Nephron (organoid): Measurements from ENCODE around the gene TTLL3.

Source experiments
- H3K27ac Mint-ChIP-seq, 3 experiments: 2 replicates each; pipeline ENCODE4 v1.8.0; 2020; ENCODE audit warnings: mixed read lengths in 3 of 3, mild to moderate bottlenecking in 2 of 3, moderate library complexity in 1 of 3
- H3K27me3 Mint-ChIP-seq: 2 replicates; pipeline ENCODE4 v1.8.0; 2021; ENCODE audit warnings: low read depth, mild to moderate bottlenecking, moderate library complexity, mixed read lengths
- H3K36me3 Mint-ChIP-seq: 2 replicates; pipeline ENCODE4 v1.8.0; 2020; ENCODE audit warnings: low read depth, mixed read lengths
- H3K4me1 Mint-ChIP-seq: 2 replicates; pipeline ENCODE4 v1.8.0; 2020; ENCODE audit warnings: mixed read lengths
- H3K4me3 Mint-ChIP-seq, 3 experiments: 2 replicates each; pipeline ENCODE4 v1.8.0; 2020; ENCODE audit warnings: mild to moderate bottlenecking in 3 of 3, mixed read lengths in 3 of 3, moderate library complexity in 2 of 3
- H3K9me3 Mint-ChIP-seq: 2 replicates; pipeline ENCODE4 v1.8.0; 2020; ENCODE audit warnings: mixed read lengths
- TF ChIP-seq, protein P1 (sequence below), 3 experiments: fragments of 200-600 bp; sonication (generic); IDR thresholded peaks; one replicate each; pipeline ENCODE4 v1.5.0; 2021; ENCODE audit warnings: antibody characterized with exemption in 3 of 3; ENCODE audit not compliant: unreplicated experiment in 3 of 3

Gene TTLL3

DNA sequence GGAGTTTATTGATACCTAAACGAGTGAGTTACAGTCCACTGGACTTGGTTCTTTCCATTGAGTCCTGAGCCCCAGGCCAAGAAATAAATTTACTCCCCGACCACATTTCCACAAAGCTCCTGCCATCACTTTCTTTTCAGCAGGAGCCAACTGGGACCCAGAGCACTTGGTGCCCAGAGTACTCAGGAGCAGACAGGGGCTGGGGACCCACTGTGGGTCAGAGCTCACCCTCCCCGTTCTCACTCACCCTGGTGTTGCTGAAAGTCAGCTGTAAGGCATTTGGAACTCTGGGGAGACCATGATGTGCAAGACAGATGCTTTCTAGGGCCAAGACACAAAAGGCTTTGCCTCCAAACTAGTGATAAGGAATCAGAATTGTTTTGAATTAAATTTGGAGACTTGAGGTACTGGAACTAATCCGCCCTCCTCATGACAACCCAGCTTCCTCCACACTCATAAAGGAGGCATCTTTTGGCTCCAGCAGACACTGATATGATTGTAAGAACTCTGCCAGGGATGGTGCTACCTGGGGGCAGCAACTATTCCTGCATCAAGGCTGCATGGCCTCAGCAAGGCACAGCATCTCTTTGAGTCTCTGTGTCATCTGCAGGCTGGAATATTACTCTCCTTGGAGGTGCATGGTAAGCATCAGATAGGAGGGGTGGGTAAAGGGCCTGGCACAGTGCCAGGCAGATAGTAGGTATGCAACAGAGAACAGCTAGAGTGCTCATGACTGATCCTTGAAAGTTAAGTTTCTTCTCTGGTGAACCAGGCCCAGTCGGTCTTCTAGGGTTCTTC is 33.0 kb upstream of the TTLL3 start:
- Mint-ChIP-seq H3K36me3 (peaks cover 18% of the 10 kb centered on the region), H3K4me1 (peaks cover 48% of the 10 kb centered on the region), H3K27ac (peak overlapping the region in 1 of 3 experiments; percentile 85), H3K27me3 (no peaks in the 10 kb centered on the region), H3K4me3 (no peak overlapping the region), H3K9me3 (no peaks in the 10 kb centered on the region)
- TF ChIP-seq, protein P1, sequence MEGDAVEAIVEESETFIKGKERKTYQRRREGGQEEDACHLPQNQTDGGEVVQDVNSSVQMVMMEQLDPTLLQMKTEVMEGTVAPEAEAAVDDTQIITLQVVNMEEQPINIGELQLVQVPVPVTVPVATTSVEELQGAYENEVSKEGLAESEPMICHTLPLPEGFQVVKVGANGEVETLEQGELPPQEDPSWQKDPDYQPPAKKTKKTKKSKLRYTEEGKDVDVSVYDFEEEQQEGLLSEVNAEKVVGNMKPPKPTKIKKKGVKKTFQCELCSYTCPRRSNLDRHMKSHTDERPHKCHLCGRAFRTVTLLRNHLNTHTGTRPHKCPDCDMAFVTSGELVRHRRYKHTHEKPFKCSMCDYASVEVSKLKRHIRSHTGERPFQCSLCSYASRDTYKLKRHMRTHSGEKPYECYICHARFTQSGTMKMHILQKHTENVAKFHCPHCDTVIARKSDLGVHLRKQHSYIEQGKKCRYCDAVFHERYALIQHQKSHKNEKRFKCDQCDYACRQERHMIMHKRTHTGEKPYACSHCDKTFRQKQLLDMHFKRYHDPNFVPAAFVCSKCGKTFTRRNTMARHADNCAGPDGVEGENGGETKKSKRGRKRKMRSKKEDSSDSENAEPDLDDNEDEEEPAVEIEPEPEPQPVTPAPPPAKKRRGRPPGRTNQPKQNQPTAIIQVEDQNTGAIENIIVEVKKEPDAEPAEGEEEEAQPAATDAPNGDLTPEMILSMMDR (IDR thresholded peaks at IDR 0.05; ENCODE audit: unreplicated experiment in 3 of 3) = no peak

DNA sequence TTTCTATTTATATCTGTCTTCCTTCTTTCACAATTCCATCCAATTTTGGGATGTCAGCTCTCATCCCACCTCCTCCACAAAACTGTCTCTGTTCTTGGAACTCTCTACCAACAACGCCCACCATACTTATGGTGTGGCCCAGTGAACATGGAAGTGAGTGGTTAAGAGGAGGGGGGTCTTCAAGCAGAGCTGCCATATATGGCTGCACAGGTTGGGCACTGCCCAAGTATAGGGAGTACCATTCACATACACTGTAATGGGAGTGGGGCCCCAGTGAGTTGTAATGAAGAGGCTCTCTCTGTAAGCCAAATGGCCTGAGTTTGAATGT is 32.4 kb upstream of the TTLL3 start:
- no peaks in the 10 kb centered on the region for H3K9me3 Mint-ChIP-seq
- H3K4me1 Mint-ChIP-seq = peaks cover 43% of the 10 kb centered on the region
- H3K27me3 Mint-ChIP-seq = no peaks in the 10 kb centered on the region
- H3K27ac Mint-ChIP-seq = peak overlapping the region in 2 of 3 experiments; percentile 12 to 85
- no peak overlapping the region for H3K4me3 Mint-ChIP-seq
- peaks cover 22% of the 10 kb centered on the region for H3K36me3 Mint-ChIP-seq
- TF ChIP-seq, protein P1 (IDR thresholded peaks at IDR 0.05; ENCODE audit: unreplicated experiment in 3 of 3) = no peak

DNA sequence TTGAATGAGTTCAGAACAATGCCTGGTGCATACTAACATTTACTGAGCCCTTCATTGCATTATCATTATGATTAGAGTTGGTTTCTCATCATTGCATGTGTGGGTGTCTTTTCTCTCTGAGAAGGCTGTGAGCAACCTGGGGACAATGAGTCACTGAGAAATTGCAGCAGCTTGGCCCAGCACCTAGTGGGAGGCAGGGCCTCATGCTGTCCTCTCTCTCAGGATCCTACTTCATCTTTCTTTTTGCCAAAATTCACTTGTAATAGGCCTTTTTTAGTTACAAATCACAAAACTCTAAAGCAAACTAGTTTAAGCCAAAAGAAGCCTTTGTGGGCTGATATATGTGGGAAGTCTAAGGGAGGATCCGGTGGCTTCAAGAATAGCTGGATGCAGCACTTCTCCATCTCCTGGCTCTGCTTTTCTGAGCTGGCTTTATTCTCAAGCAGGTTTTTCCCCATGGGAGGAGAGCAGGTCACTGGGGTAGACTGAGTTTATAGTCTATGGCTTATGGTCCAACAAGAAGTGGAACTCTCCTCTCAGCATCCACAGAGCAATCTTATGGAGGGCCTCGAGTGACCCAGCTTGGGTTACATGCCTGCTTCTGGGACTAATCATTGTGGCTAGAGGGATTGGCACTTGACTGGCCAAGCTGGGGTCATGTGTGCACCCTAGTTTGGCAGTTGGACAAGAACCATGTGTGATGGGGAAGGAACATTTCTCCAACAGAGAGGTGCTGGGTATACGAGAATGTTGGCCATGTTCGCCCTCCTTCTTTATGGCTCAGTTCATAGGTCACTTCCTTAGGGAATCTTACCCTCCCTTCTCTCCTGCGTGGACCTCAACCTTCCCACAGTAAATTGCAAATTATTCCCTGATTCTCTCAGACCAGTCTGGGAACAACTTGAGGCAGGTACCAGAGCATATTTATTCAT is 31.7 kb upstream of the TTLL3 start:
- peaks cover 27% of the 10 kb centered on the region for H3K36me3 Mint-ChIP-seq
- H3K4me3 Mint-ChIP-seq = no peak overlapping the region
- H3K4me1 Mint-ChIP-seq = peaks cover 41% of the 10 kb centered on the region
- peak overlapping the region; percentile 28 to 93 (median 85) for H3K27ac Mint-ChIP-seq
- H3K27me3 Mint-ChIP-seq = no peaks in the 10 kb centered on the region
- H3K9me3 Mint-ChIP-seq = no peaks in the 10 kb centered on the region
- TF ChIP-seq, protein P1 (IDR thresholded peaks at IDR 0.05; ENCODE audit: unreplicated experiment in 3 of 3) = no peak

DNA sequence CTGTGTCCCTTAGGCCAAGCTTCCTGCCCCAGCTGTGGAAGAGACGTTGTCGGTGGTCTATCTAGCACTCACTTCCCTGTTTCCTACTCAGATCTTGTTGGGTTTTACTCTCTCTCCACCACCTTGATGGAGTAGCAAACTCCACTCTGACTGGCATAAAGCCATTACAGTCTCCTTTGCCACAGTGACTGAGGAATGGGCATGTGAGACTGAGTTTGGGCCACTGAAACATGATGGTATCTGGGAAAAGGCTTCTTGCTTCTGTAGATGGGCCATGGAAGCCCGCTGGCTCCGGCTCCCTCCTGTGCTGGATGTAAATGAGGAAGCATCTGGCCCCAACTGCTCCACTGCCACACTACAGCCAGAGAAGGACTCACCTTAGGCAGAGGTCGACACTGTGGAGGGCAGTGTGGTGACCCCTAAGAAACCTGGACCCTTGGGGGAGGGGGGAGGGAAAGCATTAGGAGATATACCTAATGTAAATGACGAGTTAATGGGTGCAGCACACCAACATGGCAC is 30.9 kb upstream of the TTLL3 start:
- TF ChIP-seq, protein P1 (IDR thresholded peaks at IDR 0.05; ENCODE audit: unreplicated experiment in 3 of 3) = no peak
- Mint-ChIP-seq H3K27ac (peak overlapping the region; percentile 28 to 93 (median 85)), H3K4me3 (no peak overlapping the region), H3K36me3 (peaks cover 30% of the 10 kb centered on the region), H3K9me3 (no peaks in the 10 kb centered on the region), H3K4me1 (peaks cover 41% of the 10 kb centered on the region), H3K27me3 (no peaks in the 10 kb centered on the region)

DNA sequence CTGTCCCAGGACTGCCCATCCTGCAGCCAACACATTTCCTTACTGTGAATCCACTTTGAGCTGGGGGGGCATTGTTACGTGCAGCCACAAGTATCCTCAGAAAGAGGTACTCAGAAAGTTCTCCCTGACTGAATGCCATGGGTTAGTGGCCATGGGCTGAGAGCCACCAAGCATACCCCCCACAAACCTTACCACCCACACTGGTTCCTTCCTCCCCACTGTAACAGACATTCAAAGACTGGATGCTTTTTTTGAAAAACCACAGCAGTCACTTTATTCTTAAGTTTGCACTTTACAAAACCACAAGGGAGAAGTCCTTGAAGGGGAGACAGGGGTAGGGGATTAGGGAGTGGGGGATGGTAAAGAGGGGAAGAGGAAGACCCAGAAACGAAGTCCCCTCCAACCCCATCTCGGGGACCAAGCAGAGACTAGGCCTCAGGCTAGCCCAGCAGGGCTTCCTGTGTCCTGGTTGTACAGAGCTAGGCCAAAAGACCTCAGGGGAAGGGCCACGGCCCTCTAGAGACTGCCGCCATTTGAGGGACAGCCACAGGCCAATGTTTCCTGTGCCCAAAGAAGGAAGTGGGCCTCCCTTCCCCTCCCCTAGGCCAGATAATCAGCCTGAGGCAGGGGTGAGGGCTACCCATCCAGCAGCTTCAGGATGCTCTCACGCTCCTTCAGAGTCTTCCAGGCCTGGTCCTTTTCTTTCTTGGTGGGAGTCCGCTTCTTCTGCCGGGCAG is 30.2 kb upstream of the TTLL3 start:
- Mint-ChIP-seq H3K9me3 (no peaks in the 10 kb centered on the region), H3K27me3 (no peaks in the 10 kb centered on the region), H3K36me3 (peaks cover 34% of the 10 kb centered on the region), H3K27ac (peak overlapping the region; percentile 61 to 85 (median 81)), H3K4me3 (no peak overlapping the region), H3K4me1 (peaks cover 41% of the 10 kb centered on the region)
- TF ChIP-seq, protein P1 (IDR thresholded peaks at IDR 0.05; ENCODE audit: unreplicated experiment in 3 of 3) = no peak
